HG03108 (cell line): ENCODE results near the gene MACF1.
"Not testable (repeated sequence)": the region's sequence is repeated elsewhere in the genome, so short reads cannot be mapped to it uniquely, and the experiment has no call there.

ENCODE experiments used
- ATAC-seq: cut with Tn5 transposase; IDR thresholded peaks from one replicate; pipeline ENCODE4 v1.9.1; 2021; ENCODE audit warnings: moderate library complexity; ENCODE audit not compliant: unreplicated experiment

Gene MACF1, protein sequence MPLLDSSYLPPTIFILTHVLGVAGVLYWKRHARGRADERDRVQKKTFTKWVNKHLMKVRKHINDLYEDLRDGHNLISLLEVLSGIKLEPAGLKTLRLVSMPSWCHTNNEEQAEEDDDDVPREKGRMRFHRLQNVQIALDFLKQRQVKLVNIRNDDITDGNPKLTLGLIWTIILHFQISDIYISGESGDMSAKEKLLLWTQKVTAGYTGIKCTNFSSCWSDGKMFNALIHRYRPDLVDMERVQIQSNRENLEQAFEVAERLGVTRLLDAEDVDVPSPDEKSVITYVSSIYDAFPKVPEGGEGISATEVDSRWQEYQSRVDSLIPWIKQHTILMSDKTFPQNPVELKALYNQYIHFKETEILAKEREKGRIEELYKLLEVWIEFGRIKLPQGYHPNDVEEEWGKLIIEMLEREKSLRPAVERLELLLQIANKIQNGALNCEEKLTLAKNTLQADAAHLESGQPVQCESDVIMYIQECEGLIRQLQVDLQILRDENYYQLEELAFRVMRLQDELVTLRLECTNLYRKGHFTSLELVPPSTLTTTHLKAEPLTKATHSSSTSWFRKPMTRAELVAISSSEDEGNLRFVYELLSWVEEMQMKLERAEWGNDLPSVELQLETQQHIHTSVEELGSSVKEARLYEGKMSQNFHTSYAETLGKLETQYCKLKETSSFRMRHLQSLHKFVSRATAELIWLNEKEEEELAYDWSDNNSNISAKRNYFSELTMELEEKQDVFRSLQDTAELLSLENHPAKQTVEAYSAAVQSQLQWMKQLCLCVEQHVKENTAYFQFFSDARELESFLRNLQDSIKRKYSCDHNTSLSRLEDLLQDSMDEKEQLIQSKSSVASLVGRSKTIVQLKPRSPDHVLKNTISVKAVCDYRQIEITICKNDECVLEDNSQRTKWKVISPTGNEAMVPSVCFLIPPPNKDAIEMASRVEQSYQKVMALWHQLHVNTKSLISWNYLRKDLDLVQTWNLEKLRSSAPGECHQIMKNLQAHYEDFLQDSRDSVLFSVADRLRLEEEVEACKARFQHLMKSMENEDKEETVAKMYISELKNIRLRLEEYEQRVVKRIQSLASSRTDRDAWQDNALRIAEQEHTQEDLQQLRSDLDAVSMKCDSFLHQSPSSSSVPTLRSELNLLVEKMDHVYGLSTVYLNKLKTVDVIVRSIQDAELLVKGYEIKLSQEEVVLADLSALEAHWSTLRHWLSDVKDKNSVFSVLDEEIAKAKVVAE (N-terminal part only)

DNA sequence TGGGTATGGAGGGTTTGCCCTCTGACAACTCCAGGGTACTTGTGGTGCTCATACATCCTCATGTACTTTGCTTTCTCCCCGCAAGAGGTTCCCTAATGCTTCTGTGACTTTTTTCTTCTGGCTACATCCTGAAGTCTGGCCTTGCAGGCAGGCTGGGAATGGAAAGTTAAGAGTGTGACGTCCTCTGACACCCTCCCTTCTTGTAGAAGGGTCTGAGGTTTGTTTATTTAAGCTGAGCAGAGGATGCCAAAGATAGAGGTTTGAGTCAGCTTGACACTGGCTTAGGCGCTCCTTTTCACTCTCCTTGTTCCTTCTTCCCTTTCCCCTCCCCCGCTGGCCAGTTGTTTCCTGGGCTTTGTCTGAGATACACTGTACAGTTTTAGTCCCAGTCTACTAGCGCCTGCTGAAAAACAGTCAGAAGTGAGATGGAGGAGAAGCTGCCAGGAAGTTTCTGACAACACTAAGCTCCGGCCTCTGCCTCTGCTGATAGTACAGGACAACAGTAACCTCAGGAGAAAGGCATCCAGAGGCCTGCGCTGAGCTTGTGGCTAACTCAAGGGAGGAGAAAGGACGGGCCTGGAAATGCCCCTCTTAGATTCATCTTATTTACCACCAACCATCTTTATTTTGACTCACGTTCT is at the start of gene MACF1:
Gene MACF1, plus strand, starts transcription at position 255 of the 641 bp plus-strand sequence. Its CDS starts 328 bp downstream, at position 583.
- no peak for ATAC-seq

DNA sequence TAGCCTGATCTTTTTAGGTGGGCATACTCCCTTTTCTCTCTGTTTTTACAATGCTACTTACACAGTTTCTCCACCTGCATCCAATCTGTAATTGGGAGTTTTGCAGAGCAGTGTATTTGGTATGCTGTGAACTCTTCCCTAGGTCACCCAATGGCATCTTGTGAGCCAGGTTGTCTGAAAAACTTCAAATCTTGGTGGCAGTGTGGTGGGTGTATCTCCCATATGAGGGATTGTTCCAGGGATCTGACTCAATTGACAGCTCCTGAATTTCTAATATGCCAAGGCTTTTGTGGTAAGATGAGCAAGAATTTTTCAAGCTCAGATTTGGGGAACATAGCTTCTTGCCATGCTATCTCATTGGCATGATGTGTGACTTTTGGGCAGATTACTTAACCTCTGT is 47.2 kb upstream of the MACF1 start:
- no peak for ATAC-seq

DNA sequence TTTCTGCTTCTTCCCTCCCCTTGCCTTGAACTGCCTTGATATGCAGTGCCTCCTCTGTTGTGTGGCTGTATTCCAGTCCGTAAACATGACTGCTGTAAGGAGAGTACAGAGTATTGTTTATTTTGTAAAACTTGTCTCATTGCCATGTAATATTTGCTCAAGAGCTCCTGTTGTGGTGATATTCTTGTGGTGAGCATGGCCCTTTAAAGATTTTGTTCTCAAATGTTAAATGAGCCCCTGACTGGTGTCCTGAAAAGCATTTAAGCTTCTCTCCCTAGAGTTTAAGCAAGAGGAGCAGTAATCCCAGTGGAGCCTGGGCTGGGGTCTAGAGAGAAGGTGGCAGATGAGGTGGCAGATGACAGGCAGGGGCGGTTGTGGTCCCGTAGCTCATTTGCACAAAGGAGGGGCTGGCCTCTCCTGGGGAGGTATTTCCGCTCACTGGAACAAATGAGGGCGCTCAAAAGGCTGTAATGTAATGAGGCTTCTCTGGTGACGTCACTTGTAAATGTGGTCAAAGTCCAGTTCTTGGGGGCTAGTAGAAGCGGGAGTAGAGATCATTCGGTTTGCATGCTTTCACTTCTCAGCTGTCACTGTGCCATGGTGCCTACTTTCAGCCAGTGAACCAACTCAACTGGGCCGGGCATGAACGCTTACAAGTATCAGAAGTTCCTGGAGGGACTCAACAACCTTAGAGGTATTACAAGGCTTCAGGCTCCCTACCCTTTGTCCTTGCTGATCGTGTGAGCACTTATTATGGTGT is 46.0 kb upstream of the MACF1 start:
- ATAC-seq = no peak

DNA sequence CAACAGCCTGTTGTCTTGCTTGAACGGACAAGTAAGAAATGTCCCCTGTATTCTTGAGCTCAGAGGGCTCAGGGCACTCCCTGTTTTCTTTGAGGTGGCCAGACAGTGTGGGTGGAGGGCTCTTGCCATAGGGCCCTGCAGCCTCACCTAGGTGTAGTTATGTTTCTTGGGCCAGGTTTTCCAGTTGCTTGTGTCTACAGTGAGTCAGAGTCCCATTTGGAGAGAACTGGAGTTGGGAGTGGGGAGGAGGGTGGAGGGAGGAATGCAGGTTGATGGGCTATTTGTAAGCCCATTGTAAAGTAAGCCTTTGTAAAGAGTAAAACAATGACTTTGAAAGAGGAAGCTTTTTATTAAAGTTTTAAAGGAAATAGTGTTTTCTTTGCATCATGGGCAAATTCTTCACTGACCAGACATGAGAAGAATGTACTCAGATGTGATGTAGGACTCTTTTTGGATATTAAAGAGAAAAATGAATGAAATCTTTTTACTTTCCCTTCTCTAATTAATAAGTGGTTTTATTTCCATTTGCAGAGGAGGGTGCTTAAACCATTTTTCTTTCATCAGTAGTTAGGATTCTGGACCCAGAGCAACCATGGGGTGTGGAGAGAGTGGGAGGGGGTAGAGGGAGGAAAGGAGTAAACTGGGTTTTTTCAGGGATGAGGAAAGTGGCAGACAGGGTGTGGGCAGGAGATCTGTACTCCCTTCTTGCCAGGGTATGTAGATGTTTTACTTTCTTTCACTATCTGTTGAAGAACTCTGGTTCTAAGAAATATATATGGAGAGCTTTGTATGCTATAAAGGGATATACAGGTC is 45.1 kb upstream of the MACF1 start:
- ATAC-seq = no peak

DNA sequence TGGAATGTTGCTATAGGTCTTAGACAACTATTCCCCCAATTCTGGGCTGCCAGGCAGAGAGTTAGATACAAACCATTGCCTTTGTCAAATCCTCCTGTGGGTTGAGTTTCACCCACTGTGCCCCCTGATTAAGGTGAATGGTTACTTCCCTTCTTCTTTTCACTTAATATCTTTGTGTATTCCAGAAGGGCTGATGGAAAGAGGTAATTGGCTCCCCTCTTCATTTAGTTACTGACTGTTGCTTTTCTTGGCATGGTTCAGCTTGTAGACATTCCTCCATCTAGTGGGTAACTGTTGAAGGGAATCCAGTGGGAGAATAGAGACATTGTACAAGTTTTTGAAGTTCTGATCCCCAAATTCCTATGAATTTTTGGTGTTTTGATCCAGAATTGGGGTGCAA is 43.8 kb upstream of the MACF1 start:
- ATAC-seq = no peak

DNA sequence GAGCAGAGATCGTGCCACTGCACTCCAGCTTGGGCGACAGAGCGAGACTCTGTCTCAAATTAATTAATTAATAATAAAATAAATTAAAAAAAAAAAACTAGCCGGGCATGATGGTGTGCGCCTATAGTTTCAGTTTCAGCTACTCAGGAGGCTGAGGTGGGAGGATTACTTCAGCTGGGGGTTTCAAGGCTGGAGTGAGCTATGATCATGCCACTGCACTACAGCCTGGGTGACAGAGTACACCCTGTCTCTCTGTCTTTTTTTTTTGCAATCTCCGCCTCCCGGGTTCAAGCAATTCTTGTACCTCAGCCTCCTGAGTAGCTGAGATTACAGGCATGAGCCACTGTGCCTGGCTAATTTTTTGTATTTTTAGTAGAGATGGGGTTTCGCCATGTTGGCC is 42.7 kb upstream of the MACF1 start:
- ATAC-seq = not testable (repeated sequence)

DNA sequence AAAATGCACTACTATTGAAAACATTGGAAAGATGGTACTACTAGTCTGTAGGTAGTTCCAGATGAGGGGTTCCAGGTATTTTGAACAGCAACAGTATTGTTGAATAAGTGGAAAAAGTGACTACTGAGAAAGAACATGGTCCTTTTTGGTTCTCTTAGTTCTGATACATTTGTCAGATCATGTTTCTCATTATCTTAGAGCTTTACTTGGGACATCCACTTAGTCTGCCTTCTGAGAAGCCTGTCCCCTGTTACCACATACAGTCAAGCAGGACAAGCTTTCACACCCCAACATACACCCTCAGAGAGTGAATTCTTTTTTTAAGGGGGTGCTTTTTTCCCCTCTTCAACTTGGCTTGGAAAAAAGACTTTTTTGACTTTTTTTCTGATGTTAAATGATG is 41.0 kb upstream of the MACF1 start:
- ATAC-seq = no peak

DNA sequence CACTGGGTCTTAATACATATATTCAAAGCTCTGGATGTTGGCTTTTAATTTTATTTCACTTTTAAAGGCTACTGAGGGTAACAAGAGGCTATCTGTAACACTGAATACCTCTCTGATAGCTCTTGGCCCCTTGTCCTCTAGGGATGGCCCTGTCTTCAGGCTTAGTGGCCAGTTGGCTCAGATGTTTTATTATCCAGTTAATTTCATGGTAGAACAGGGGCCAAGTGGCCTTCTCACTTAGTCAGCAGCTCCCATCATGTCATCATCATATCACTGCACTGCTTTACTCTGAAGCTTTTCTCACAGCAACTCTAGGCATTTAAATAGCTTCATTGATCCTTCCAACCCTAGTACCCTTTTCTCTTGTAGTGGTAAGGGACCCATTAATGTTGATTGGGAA is 40.2 kb upstream of the MACF1 start:
- ATAC-seq = no peak

DNA sequence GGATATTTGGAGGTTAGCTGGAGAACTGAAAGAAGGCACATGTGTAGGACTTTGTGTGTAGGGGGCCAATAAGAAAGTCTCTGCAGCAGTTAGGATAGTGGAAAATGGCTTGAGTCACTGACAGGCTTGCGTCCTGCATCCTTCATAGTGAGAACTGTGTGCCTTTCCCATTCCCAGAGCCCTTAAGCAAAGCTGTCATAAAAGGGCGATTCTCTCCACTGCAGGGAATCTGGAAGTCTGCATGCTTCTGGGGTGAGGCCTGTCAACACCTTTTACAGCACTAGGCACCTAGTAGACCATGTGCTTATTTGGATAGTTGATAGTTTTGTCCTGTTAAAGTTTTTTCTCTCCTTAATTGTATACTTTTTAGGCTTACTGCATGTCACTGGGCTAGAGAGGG is 39.4 kb upstream of the MACF1 start:
- no peak for ATAC-seq

DNA sequence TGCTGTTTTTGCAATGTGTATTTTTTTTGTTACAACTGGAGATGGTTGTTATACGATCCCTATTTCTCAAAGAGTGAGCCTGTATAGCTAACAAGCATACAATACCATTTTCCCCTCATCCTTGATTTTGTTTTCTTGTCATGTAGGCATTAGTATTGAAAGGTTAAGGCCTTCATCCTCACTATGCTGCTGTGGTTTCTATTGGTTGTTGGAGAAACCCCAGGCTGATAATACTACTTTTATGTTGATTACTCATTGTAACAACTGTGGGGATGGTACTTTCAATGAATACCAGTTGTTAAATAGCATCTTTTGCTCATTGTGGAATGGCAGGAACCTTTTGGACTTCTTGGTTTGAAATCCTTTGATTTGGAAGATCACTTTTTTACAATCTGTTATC is 39.0 kb upstream of the MACF1 start:
- ATAC-seq = no peak

DNA sequence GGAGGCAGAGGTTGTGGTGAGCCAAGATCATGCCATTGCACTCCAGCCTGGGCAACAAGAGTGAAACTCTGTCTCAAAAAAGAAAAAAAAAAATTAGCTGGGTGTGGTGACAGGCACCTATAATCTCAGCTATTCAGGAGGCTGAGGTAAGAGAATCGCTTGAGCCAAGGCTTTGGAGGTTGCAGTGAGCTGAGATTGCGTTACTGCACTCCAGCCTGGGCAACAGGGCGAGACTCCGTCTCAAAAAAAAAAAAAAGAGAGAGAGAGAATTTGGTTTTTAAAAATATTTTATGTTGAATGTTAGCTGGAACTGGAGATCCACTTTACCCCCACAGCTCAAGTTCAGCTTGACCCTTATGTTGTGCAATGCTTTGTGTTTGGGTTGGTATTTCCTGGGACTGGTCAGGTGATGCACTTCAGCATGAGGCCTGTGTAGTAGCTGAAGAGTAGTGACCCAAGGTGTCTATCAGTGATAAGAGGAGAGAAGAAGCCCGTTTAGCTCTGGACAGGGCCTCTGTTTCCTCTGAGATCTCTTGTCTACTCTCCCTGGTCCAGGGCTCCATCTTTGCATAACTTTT is 36.8 kb upstream of the MACF1 start:
- ATAC-seq = no peak

DNA sequence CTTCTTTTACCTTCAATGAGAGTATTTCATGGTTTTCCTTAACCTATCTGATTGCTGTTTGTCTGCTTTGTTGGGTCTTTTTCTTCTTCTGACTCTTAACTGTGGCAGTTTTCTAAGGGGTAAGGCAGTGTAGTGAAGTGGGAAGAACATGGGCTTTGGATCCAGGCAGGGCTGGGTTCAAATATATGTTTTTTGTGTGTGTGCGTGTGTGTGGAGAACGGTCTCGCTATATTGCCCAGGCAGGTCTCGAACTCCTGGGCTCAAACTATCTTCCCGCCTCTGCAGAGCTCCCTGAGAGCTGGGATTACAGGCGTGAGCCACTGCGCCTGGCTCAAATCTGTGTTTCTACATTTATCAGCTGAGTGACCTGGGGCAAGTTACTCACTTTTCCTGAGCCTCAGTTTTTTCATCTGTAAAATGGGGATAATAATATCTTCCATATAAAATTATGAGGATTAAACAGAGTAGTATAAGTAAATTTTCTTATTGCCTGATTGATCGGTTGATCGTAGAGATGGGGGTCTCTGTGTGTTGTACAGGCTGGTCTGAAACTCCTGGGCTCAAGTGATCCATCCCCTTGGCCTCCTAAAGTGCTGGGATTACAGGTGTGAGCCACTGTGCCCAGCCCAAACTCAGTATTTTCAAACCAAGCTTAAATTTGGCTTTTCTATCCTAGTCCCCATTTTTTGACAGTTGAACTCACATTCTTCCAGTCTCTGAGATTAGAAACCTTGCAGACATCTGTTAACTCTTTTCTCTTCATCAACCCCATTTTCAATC is 36.0 kb upstream of the MACF1 start:
- no peak for ATAC-seq

DNA sequence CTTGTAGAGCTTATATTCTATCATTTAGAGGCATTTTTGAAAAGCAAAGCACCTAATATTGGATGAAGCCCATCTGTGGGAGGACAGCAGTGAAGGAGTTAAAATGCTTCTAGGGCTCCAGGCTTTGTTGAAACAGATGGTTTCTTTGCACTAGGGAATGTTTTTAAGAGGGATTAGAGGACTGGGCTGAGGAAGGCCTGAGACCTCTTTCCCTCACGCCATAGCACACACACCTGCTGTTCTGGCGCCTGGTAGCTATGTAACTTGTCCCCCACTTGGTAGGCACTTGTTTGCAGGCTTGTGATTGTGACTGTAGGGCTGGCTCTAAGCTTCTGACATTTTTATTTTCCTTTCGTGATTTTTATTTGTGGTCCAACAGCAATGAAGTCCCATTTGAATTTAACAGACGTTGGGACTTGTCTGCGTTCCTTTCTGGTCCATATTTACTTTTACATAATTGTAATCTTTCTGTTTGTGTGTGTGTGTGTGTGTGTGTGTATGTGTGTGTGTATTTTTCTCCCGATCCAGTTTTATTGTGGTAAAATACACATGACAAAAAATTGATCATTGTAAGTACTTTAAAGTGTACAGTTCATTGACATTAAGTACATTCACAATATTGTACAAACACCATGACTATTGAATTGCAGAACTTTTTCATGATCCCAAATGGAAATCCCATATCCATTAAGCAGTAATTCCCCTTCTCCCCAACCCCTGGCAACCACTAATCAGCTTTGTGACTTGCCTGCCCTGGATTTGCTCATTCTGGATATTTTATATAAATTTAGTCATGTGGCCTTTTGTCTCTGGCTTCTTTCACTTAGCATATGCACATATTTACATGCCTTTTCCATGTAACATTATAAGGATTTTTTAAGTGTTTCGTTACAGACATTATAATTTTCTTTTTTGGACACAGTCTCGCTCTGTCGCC is 33.5 kb upstream of the MACF1 start:
- no peak for ATAC-seq

DNA sequence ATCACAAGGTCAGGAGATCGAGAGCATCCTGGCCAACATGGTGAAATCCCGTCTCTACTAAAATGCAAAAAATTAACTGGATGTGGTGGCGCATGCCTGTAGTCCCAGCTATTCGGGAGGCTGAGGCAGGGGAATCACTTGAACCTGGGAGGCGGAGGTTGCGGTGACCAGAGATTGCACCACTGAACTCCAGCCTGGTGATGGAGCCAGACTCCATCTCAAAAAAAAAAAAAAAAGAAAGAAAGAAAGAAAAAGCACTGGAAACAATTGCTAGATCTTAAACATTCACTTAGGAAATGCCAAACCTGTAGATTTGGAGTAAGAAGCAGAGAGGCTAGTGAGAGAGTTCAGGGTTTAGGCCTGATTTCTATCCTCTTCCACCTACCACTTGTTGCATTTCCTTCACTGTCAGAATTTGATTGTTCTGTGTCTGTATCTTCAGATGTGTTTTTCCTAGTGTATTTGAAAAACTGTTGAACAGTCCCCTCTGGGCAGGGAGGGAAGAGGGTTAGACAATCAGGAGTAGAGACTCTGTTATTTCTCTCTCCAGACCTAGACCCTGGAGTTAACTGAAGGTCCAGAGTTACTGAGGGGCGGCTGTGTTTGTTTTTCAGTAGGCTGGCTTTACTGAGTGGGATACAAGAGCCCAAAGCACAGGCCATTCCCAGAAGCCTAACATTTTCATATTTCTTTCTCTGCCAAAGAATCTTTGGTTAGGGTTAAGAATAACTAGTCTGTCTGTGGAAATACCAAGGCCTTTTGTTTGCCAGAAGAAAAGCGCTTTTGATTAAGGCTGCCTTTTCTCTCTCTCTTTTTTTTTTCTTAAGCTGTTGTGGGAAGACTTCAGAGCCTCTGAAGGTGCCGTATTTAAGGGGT is 31.1 kb upstream of the MACF1 start:
- no peak for ATAC-seq

DNA sequence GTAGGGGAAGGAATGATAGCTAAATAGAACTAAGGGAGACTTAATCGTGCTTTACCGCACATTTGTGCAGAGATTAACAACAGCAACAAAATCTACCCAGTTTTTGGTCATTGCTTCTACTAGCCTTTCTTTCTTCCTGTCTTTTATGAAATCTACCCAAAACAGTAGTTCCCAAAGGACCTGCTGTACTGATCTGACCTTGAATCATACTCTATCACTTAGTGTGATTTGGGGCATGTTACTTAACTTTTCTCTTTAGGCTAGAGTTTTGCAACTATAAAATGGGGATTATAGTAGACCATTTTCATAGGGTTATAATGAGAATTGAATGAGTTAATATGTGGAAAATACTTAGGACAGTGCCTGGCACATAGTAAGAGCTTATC is 30.5 kb upstream of the MACF1 start:
- no peak for ATAC-seq

DNA sequence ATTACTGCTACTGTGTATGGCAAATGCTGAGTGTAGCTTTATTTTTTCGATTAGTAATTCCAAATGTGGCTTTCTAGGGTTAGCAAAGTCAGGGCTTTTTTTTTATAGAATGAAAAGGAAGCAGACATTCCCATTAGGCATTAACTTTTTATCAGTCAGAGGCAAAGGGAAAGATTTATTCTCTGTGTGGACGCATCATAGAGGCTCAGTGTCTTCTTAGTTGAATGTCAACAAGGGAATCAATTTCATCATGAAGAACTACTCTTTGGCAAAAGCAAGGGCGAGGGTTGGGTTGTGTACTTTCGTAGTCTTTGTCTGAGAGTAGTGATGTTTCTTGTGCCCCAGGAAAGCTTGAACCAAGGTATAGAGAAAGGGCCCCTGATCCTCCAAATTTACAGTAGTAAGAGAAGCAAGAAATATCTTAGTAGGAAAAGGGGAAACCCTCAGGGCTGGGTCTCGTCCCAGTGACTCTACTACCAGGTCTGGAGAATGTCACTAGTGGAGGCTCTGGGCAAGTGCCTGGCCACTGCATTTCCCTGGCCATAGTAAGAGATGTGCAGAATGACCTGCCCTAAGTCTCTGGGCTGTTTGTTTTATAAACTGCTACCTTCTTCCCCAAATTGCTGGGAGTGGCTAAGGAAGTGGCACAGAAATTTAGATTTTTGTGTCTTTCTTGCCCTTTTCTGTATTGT is 30.0 kb upstream of the MACF1 start:
- ATAC-seq = no peak
